Osteocyte (in vitro differentiated cells): ENCODE measurements around the gene RHOD. TPM values are rescaled to one million over a fixed set of nuclear protein-coding genes. Genes with fewer than 3 reads are reported as not detected.
A peak's percentile ranks its signal among the peaks of the same experiment; 100 is the strongest.

Experiments used
- DNase-seq: peaks from one replicate; pipeline ENCODE4 v3.0.0; 2021; ENCODE audit warnings: mixed read lengths; ENCODE audit not compliant: unreplicated experiment; ENCODE audit errors: extremely low spot score
- H3K27ac Mint-ChIP-seq: one replicate; pipeline ENCODE4 v1.8.0; 2021; ENCODE audit warnings: mild to moderate bottlenecking, mixed read lengths; ENCODE audit not compliant: unreplicated experiment
- H3K27me3 Mint-ChIP-seq: one replicate; pipeline ENCODE4 v1.8.0; 2021; ENCODE audit warnings: mixed read lengths; ENCODE audit not compliant: unreplicated experiment
- H3K36me3 Mint-ChIP-seq: one replicate; pipeline ENCODE4 v1.8.0; 2021; ENCODE audit warnings: mixed read lengths; ENCODE audit not compliant: unreplicated experiment
- H3K4me1 Mint-ChIP-seq: one replicate; pipeline ENCODE4 v1.8.0; 2021; ENCODE audit warnings: mixed read lengths; ENCODE audit not compliant: unreplicated experiment
- H3K4me3 Mint-ChIP-seq: one replicate; pipeline ENCODE4 v1.8.0; 2021; ENCODE audit warnings: mild to moderate bottlenecking, moderate library complexity, mixed read lengths; ENCODE audit not compliant: unreplicated experiment
- H3K9me3 Mint-ChIP-seq: one replicate; pipeline ENCODE4 v1.8.0; 2021; ENCODE audit warnings: mixed read lengths; ENCODE audit not compliant: unreplicated experiment
- CTCF ChIP-seq: fragments of 200-600 bp; sonication (generic); IDR thresholded peaks from 2 replicates; pipeline ENCODE4 v1.5.0; 2021; ENCODE audit warnings: antibody characterized with exemption, mild to moderate bottlenecking, moderate library complexity
- total RNA-seq: library from RNA; stranded (reverse); gene quantifications from 2 replicates; pipeline ENCODE4 v1.2.1, GENCODE V29; 2021

The RHOD gene
- total RNA-seq, 1 donor from 2014 or later, result 9.4 TPM

- Mint-ChIP-seq H3K4me3 (no peak overlapping the region), H3K27me3 (no peaks in the 10 kb centered on the region), H3K27ac (no peak overlapping the region), H3K36me3 (no peaks in the 10 kb centered on the region), H3K9me3 (no peaks in the 10 kb centered on the region), H3K4me1 (peaks cover 27% of the 10 kb centered on the region)
- no peak for DNase-seq
- TF ChIP-seq CTCF, result no peak
Measured at GRCh38 chr11:67040147-67040546, 16.5 kb upstream of the RHOD start.

GRCh38 chr11:67041602-67042001 is 15.0 kb upstream of the RHOD start:
- H3K4me1 Mint-ChIP-seq, result peaks cover 28% of the 10 kb centered on the region
- DNase-seq, result no peak
- H3K27me3 Mint-ChIP-seq, result no peaks in the 10 kb centered on the region
- no peaks in the 10 kb centered on the region for H3K9me3 Mint-ChIP-seq
- no peaks in the 10 kb centered on the region for H3K36me3 Mint-ChIP-seq
- no peak for TF ChIP-seq CTCF
- no peak overlapping the region for H3K4me3 Mint-ChIP-seq
- no peak overlapping the region for H3K27ac Mint-ChIP-seq

- Mint-ChIP-seq H3K4me1 (peaks cover 28% of the 10 kb centered on the region), H3K36me3 (no peaks in the 10 kb centered on the region), H3K27ac (peak overlapping the region; percentile 18), H3K4me3 (no peak overlapping the region), H3K9me3 (no peaks in the 10 kb centered on the region), H3K27me3 (no peaks in the 10 kb centered on the region)
- no peak for TF ChIP-seq CTCF
- DNase-seq, result no peak
Measured at GRCh38 chr11:67043572-67044349, 12.9 kb upstream of the RHOD start.

- H3K4me1 Mint-ChIP-seq, result peaks cover 32% of the 10 kb centered on the region
- no peak for TF ChIP-seq CTCF
- H3K9me3 Mint-ChIP-seq, result no peaks in the 10 kb centered on the region
- H3K36me3 Mint-ChIP-seq, result no peaks in the 10 kb centered on the region
- no peak for DNase-seq
- no peak overlapping the region for H3K4me3 Mint-ChIP-seq
- H3K27ac Mint-ChIP-seq, result no peak overlapping the region
- H3K27me3 Mint-ChIP-seq, result no peaks in the 10 kb centered on the region
Measured at GRCh38 chr11:67044496-67044895, 12.2 kb upstream of the RHOD start.

GRCh38 chr11:67045314-67045713 is 11.3 kb upstream of the RHOD start:
- no peak for TF ChIP-seq CTCF
- Mint-ChIP-seq H3K27me3 (no peaks in the 10 kb centered on the region), H3K9me3 (no peaks in the 10 kb centered on the region), H3K4me3 (no peak overlapping the region), H3K4me1 (peaks cover 32% of the 10 kb centered on the region), H3K27ac (no peak overlapping the region), H3K36me3 (no peaks in the 10 kb centered on the region)
- DNase-seq, result no peak
